ENCODE data around the gene ASF1A. TPM values are rescaled to one million over a fixed set of nuclear protein-coding genes. Genes with fewer than 3 reads are reported as not detected.

The ASF1A gene
- total and polyA plus RNA-seq, 10 of the 15 experiments (the other 5 are each of a cell fraction or from before 2014, with no cell fraction given) = 23.7 to 103 (median 31.5) TPM

DNA sequence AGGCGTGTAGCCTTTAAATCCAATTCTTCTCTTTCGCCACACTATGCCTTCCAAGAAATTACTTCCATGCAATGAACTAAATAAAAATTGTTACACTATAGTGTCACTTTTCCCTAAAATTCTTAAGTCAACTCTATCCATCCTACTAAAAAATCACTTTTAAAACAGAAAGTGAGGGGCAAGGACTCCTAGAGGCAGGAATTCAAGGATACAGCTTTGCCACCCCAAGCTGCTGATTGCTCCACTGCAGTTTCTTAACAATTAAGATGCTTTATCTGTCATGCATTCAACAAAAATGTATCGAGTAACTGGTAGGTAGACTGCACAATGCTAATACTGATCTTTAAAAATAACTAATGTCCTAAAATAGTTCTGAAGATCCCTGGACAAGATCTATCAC lies 36.7 kb downstream of the ASF1A start:
- CTCF ChIA-PET = no interaction called here
- in situ Hi-C loops (cut with MboI) = no loop called here
- H3K4me1 ChIP-seq (ENCODE audit: control insufficient read depth, insufficient read depth, low read length) = no peaks in the 10 kb centered on the region
- no peaks in the 10 kb centered on the region for H4K20me1 ChIP-seq (ENCODE audit: control insufficient read depth, insufficient read depth)
- H3K9me3 ChIP-seq (replicated peaks; ENCODE audit: control insufficient read depth, insufficient read depth, low read length) = no peaks in the 10 kb centered on the region
- DNase-seq (ENCODE audit: low read depth, low spot score) (no peak), ATAC-seq (no peak), FAIRE-seq (no peak)
- H3K27me3 ChIP-seq (replicated peaks in 1 of 2; ENCODE audit: control insufficient read depth in 2 of 2, insufficient read depth in 2 of 2, low read length in 1 of 2) = no peaks in the 10 kb centered on the region
- 0 out of 2 replicates have a peak overlapping the region, but pooled peaks have one; percentile 7 for H3K4me2 ChIP-seq (ENCODE audit: control insufficient read depth, insufficient read depth)
- H2AFZ ChIP-seq (ENCODE audit: control insufficient read depth, low read depth, low read length) = no peak overlapping the region
- TF ChIP-seq POLR2A (IDR thresholded peaks at IDR 0.05; ENCODE audit: low read depth, low read length) = no peak
- no peak for TF ChIP-seq PML (IDR thresholded peaks at IDR 0.05; ENCODE audit: low read length)
- WGBS (ENCODE audit: insufficient coverage, insufficient replicate concordance, low lambda C conversion rate, missing lambda C conversion rate) = over 99% methylated on average over 3 of the region's 3 CpGs
- peaks cover 9% of the 10 kb centered on the region for H3K79me2 ChIP-seq (ENCODE audit: control insufficient read depth, insufficient read depth, low read length)
- peaks cover 0 to 6% of the 10 kb centered on the region in 2 experiments; a peak in 1 of 4 replicates for H3K36me3 ChIP-seq (ENCODE audit: control insufficient read depth in 2 of 2, insufficient read depth in 2 of 2, low read length in 1 of 2)
- POLR2A ChIA-PET = no interaction called here
- H3K27ac ChIP-seq (ENCODE audit: control insufficient read depth, insufficient read depth) = no peak overlapping the region
- no peak overlapping the region for H3K9ac ChIP-seq (ENCODE audit: control insufficient read depth, insufficient read depth, low read length)
- no TSS peak for BruUV-seq (replicated peaks)
- RAD21 ChIA-PET (ENCODE audit: unreplicated experiment) = no interaction called here
- SMC1A ChIA-PET (ENCODE audit: uncharacterized antibody, unreplicated experiment) = no interaction called here
- intact Hi-C loops (cut with micrococcal nuclease; ENCODE audit: unreplicated experiment) = no loop called here
- H3K4me3 ChIP-seq = no peak overlapping the region

DNA sequence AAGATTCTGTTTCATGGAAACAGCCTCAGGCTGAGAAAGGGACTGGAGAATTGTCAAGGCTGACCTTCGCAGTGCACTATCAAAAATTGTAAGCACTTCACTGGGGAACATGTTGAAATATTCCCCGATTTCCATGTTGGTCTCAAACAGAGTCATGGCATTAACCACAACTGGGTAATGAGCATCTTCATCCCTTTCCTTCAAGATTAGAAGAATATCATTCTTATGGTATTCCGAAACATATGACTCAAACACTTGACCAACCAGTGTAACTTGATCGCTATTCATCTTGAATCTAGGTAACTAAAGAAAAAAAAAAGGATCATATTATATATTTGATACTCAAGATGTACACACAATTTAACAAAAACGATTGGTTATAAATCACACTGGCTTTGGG lies 37.5 kb downstream of the ASF1A start:
- ChIA-PET RAD21 (ENCODE audit: unreplicated experiment) (no interaction called here), SMC1A (ENCODE audit: uncharacterized antibody, unreplicated experiment) (no interaction called here), POLR2A (no interaction called here), CTCF (no interaction called here)
- no peaks in the 10 kb centered on the region for H4K20me1 ChIP-seq (ENCODE audit: control insufficient read depth, insufficient read depth)
- H2AFZ ChIP-seq (ENCODE audit: control insufficient read depth, low read depth, low read length) = no peak overlapping the region
- no peak overlapping the region for H3K4me3 ChIP-seq
- in situ Hi-C loops (cut with MboI) = no loop called here
- intact Hi-C loops (cut with micrococcal nuclease; ENCODE audit: unreplicated experiment) = no loop called here
- ATAC-seq = no peak
- H3K27me3 ChIP-seq (replicated peaks in 1 of 2; ENCODE audit: control insufficient read depth in 2 of 2, insufficient read depth in 2 of 2, low read length in 1 of 2) = no peaks in the 10 kb centered on the region
- peaks cover 0 to 6% of the 10 kb centered on the region in 2 experiments; a peak in 1 of 4 replicates for H3K36me3 ChIP-seq (ENCODE audit: control insufficient read depth in 2 of 2, insufficient read depth in 2 of 2, low read length in 1 of 2)
- FAIRE-seq = no peak
- H3K9me3 ChIP-seq (replicated peaks; ENCODE audit: control insufficient read depth, insufficient read depth, low read length) = no peaks in the 10 kb centered on the region; the same call in 2 of the 3 replicates
- no peak overlapping the region for H3K27ac ChIP-seq (ENCODE audit: control insufficient read depth, insufficient read depth)
- no peaks in the 10 kb centered on the region for H3K4me1 ChIP-seq (ENCODE audit: control insufficient read depth, insufficient read depth, low read length)
- H3K79me2 ChIP-seq (ENCODE audit: control insufficient read depth, insufficient read depth, low read length) = peaks cover 9% of the 10 kb centered on the region
- H3K4me2 ChIP-seq (ENCODE audit: control insufficient read depth, insufficient read depth) = 0 out of 2 replicates have a peak overlapping the region, but pooled peaks have one; percentile 7
- H3K9ac ChIP-seq (ENCODE audit: control insufficient read depth, insufficient read depth, low read length) = no peak overlapping the region
- BruUV-seq (replicated peaks) = no TSS peak
- 92% methylated on average over 5 of the region's 5 CpGs for WGBS (ENCODE audit: insufficient coverage, insufficient replicate concordance, low lambda C conversion rate, missing lambda C conversion rate)
- no peak for DNase-seq (ENCODE audit: low read depth, low spot score)
- TF ChIP-seq MYC (IDR thresholded peaks at IDR 0.05; ENCODE audit: insufficient read depth, insufficient read length, insufficient replicate concordance, low read length, severe bottlenecking) (no peak), TCF12 (IDR thresholded peaks at IDR 0.05; ENCODE audit: low read depth, low read length) (no peak), TCF7 (IDR thresholded peaks at IDR 0.05; ENCODE audit: borderline replicate concordance) (no peak), IRF4 (IDR thresholded peaks at IDR 0.05; ENCODE audit: low read depth, low read length) (no peak), NFYA (IDR thresholded peaks at IDR 0.05; ENCODE audit: borderline replicate concordance, low read depth, low read length) (no peak), YBX1 (IDR thresholded peaks at IDR 0.05) (no peak), RAD21 (IDR thresholded peaks at IDR 0.05; ENCODE audit: insufficient read depth, low read depth, low read length) (no peak), HDAC6 (IDR thresholded peaks at IDR 0.05; ENCODE audit: unreplicated experiment) (no peak), MTA3 (IDR thresholded peaks at IDR 0.05; ENCODE audit: borderline replicate concordance, low read length) (no peak)
- TF ChIP-seq, protein P1, sequence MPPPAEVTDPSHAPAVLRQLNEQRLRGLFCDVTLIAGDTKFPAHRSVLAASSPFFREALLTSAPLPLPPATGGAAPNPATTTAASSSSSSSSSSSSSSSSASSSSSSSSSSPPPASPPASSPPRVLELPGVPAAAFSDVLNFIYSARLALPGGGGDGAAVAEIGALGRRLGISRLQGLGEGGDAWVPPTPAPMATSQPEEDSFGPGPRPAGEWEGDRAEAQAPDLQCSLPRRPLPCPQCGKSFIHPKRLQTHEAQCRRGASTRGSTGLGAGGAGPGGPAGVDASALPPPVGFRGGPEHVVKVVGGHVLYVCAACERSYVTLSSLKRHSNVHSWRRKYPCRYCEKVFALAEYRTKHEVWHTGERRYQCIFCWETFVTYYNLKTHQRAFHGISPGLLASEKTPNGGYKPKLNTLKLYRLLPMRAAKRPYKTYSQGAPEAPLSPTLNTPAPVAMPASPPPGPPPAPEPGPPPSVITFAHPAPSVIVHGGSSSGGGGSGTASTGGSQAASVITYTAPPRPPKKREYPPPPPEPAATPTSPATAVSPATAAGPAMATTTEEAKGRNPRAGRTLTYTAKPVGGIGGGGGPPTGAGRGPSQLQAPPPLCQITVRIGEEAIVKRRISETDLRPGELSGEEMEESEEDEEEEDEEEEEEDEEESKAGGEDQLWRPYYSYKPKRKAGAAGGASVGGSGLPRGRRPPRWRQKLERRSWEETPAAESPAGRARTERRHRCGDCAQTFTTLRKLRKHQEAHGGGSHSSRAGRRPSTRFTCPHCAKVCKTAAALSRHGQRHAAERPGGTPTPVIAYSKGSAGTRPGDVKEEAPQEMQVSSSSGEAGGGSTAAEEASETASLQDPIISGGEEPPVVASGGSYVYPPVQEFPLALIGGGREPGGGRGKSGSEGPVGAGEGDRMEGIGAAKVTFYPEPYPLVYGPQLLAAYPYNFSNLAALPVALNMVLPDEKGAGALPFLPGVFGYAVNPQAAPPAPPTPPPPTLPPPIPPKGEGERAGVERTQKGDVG (CRISPR knock-in tag; IDR thresholded peaks at IDR 0.05) = no peak
- TF ChIP-seq, protein P2, sequence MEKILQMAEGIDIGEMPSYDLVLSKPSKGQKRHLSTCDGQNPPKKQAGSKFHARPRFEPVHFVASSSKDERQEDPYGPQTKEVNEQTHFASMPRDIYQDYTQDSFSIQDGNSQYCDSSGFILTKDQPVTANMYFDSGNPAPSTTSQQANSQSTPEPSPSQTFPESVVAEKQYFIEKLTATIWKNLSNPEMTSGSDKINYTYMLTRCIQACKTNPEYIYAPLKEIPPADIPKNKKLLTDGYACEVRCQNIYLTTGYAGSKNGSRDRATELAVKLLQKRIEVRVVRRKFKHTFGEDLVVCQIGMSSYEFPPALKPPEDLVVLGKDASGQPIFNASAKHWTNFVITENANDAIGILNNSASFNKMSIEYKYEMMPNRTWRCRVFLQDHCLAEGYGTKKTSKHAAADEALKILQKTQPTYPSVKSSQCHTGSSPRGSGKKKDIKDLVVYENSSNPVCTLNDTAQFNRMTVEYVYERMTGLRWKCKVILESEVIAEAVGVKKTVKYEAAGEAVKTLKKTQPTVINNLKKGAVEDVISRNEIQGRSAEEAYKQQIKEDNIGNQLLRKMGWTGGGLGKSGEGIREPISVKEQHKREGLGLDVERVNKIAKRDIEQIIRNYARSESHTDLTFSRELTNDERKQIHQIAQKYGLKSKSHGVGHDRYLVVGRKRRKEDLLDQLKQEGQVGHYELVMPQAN (conservative IDR thresholded peaks at IDR 0.05) = no peak
- TF ChIP-seq, protein P3, sequence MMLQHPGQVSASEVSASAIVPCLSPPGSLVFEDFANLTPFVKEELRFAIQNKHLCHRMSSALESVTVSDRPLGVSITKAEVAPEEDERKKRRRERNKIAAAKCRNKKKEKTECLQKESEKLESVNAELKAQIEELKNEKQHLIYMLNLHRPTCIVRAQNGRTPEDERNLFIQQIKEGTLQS (IDR thresholded peaks at IDR 0.05; ENCODE audit: borderline replicate concordance, extremely low read depth, low read depth, low read length) = no peak

All from GM12878 (cell line).